Measurements from ENCODE around the gene OPTN. TPM values are rescaled to one million over a fixed set of nuclear protein-coding genes. Genes with fewer than 3 reads are reported as not detected.
"Not testable (repeated sequence)": the region's sequence is repeated elsewhere in the genome, so short reads cannot be mapped to it uniquely, and the experiment has no call there.

OPTN gene
- total RNA-seq, 1 donor from 2014 or later: 13.9 TPM

- peaks cover 6% of the 10 kb centered on the region for H3K4me1 Mint-ChIP-seq
- TF ChIP-seq EZH2phosphoT487 (IDR thresholded peaks at IDR 0.05): no peak
- Histone ChIP-seq H3K36me3 (no peaks in the 10 kb centered on the region), H3F3A (ENCODE audit: low read depth) (no peaks in the 10 kb centered on the region), H3K4me3 (no peak overlapping the region), H3K4me1 (no peaks in the 10 kb centered on the region), H3K27ac (no peak overlapping the region), H3K27me3 (no peaks in the 10 kb centered on the region), H3K9me3 (ENCODE audit: low read depth) (no peaks in the 10 kb centered on the region), H3K79me2 (ENCODE audit: low read depth) (no peaks in the 10 kb centered on the region), H4K20me1 (ENCODE audit: low read depth) (no peaks in the 10 kb centered on the region), H2AFZ (replicated peaks) (no peak overlapping the region), H3K4me2 (no peak overlapping the region), H3K9ac (no peak overlapping the region)
- DNase-seq (ENCODE audit: low spot score): no peak
- H3K36me3 Mint-ChIP-seq: peaks cover 3% of the 10 kb centered on the region
- H3K4me3 Mint-ChIP-seq: no peak overlapping the region
- no peak overlapping the region for H3K27ac Mint-ChIP-seq
- H3K27me3 Mint-ChIP-seq (ENCODE audit: insufficient read depth, low read depth): peaks cover 11% of the 10 kb centered on the region
- H3K9me3 Mint-ChIP-seq: peaks cover 17% of the 10 kb centered on the region
These were observed 8.2 kb upstream of the OPTN start for GRCh38 chr10:13091801-13092200.

- no peaks in the 10 kb centered on the region for H3F3A ChIP-seq (ENCODE audit: low read depth)
- peaks cover 17% of the 10 kb centered on the region for H3K9me3 Mint-ChIP-seq
- H3K27ac ChIP-seq: no peak overlapping the region
- H3K9ac ChIP-seq: no peak overlapping the region
- H3K4me2 ChIP-seq: no peak overlapping the region
- no peaks in the 10 kb centered on the region for H3K4me1 ChIP-seq
- no peak overlapping the region for H3K27ac Mint-ChIP-seq
- no peak overlapping the region for H3K4me3 Mint-ChIP-seq
- H4K20me1 ChIP-seq (ENCODE audit: low read depth): no peaks in the 10 kb centered on the region
- peaks cover 3% of the 10 kb centered on the region for H3K36me3 Mint-ChIP-seq
- H3K79me2 ChIP-seq (ENCODE audit: low read depth): no peaks in the 10 kb centered on the region
- DNase-seq (ENCODE audit: low spot score): no peak
- H3K27me3 Mint-ChIP-seq (ENCODE audit: insufficient read depth, low read depth): peaks cover 11% of the 10 kb centered on the region
- TF ChIP-seq EZH2 (IDR thresholded peaks at IDR 0.05) (no peak), CTCF (IDR thresholded peaks at IDR 0.05) (no peak), EZH2phosphoT487 (IDR thresholded peaks at IDR 0.05) (no peak)
- no peaks in the 10 kb centered on the region for H3K27me3 ChIP-seq
- H3K4me1 Mint-ChIP-seq: peaks cover 6% of the 10 kb centered on the region
- H2AFZ ChIP-seq (replicated peaks): no peak overlapping the region
- H3K36me3 ChIP-seq: no peaks in the 10 kb centered on the region
- no peak overlapping the region for H3K4me3 ChIP-seq
- no peaks in the 10 kb centered on the region for H3K9me3 ChIP-seq (ENCODE audit: low read depth)
These were observed 7.5 kb upstream of the OPTN start for GRCh38 chr10:13092291-13093102.

- H3K4me3 ChIP-seq; H3K36me3 Mint-ChIP-seq; DNase-seq (ENCODE audit: low spot score); H3K27ac ChIP-seq; H3K27me3 Mint-ChIP-seq (ENCODE audit: insufficient read depth, low read depth); H3K4me2 ChIP-seq; H3K9ac ChIP-seq; H4K20me1 ChIP-seq (ENCODE audit: low read depth); H3K79me2 ChIP-seq (ENCODE audit: low read depth); H3K4me1 ChIP-seq; H3F3A ChIP-seq (ENCODE audit: low read depth); H3K9me3 ChIP-seq (ENCODE audit: low read depth); H3K36me3 ChIP-seq; H3K27me3 ChIP-seq; H3K27ac Mint-ChIP-seq; H2AFZ ChIP-seq (replicated peaks); H3K4me3 Mint-ChIP-seq: not testable (repeated sequence)
- Mint-ChIP-seq H3K4me1 (peaks cover 11% of the 10 kb centered on the region), H3K9me3 (peaks cover 17% of the 10 kb centered on the region)
These were observed 5.9 kb upstream of the OPTN start for GRCh38 chr10:13094082-13094481.

GRCh38 chr10:13095094-13095493, 4.9 kb upstream of the OPTN start:
- H3K79me2 ChIP-seq (ENCODE audit: low read depth): no peaks in the 10 kb centered on the region
- H3K36me3 ChIP-seq: no peaks in the 10 kb centered on the region
- peaks cover 11% of the 10 kb centered on the region for H3K4me1 Mint-ChIP-seq
- no peak overlapping the region for H3K4me2 ChIP-seq
- H3K27me3 Mint-ChIP-seq (ENCODE audit: insufficient read depth, low read depth): peaks cover 7% of the 10 kb centered on the region
- H3K9ac ChIP-seq: no peak overlapping the region
- H3K27me3 ChIP-seq: no peaks in the 10 kb centered on the region
- H3K9me3 ChIP-seq (ENCODE audit: low read depth): no peaks in the 10 kb centered on the region
- H3K4me1 ChIP-seq: no peaks in the 10 kb centered on the region
- no peak overlapping the region for H3K27ac ChIP-seq
- H3K4me3 Mint-ChIP-seq: no peak overlapping the region
- DNase-seq (ENCODE audit: low spot score): no peak
- no peak overlapping the region for H2AFZ ChIP-seq (replicated peaks)
- H4K20me1 ChIP-seq (ENCODE audit: low read depth): no peaks in the 10 kb centered on the region
- H3K27ac Mint-ChIP-seq: no peak overlapping the region
- H3K4me3 ChIP-seq: no peak overlapping the region
- TF ChIP-seq EZH2 (IDR thresholded peaks at IDR 0.05): no peak
- no peak for TF ChIP-seq EZH2phosphoT487 (IDR thresholded peaks at IDR 0.05)
- TF ChIP-seq CTCF (IDR thresholded peaks at IDR 0.05): no peak
- H3K9me3 Mint-ChIP-seq: peaks cover 17% of the 10 kb centered on the region
- H3F3A ChIP-seq (ENCODE audit: low read depth): peaks cover 4% of the 10 kb centered on the region
- peaks cover 3% of the 10 kb centered on the region for H3K36me3 Mint-ChIP-seq
